Measurements from ENCODE around the gene AP3D1.
A peak's percentile ranks its signal among the peaks of the same experiment; 100 is the strongest.

The AP3D1 gene

DNA sequence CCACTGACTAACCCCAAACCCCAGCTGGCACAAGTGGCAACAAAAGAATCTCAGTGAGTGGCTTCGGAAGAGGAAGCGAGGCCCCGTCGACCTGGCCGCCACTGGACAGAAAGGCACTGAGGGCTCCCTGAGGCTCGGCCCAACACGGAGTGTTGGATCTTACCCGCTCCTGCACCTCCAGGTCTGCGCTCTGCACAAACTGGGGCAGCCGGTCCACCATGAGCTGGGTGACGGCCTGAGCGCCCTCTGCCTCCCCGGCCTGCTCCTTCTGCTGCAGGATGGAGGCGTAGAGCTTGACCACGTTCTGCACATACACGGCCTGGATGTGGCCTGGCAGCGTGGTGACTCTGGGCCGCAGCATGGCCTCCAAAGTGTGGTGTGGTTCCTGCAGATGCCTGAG, 32.9 kb downstream of the AP3D1 start:
- Mint-ChIP-seq H3K4me3 (no peak overlapping the region), H3K9me3 (no peaks in the 10 kb centered on the region), H3K36me3 (peaks cover 43% of the 10 kb centered on the region), H3K27ac (no peak overlapping the region), H3K27me3 (no peaks in the 10 kb centered on the region), H3K4me1 (no peaks in the 10 kb centered on the region)
- DNase-seq, result no peak
- CTCF ChIA-PET, result no interaction called here

DNA sequence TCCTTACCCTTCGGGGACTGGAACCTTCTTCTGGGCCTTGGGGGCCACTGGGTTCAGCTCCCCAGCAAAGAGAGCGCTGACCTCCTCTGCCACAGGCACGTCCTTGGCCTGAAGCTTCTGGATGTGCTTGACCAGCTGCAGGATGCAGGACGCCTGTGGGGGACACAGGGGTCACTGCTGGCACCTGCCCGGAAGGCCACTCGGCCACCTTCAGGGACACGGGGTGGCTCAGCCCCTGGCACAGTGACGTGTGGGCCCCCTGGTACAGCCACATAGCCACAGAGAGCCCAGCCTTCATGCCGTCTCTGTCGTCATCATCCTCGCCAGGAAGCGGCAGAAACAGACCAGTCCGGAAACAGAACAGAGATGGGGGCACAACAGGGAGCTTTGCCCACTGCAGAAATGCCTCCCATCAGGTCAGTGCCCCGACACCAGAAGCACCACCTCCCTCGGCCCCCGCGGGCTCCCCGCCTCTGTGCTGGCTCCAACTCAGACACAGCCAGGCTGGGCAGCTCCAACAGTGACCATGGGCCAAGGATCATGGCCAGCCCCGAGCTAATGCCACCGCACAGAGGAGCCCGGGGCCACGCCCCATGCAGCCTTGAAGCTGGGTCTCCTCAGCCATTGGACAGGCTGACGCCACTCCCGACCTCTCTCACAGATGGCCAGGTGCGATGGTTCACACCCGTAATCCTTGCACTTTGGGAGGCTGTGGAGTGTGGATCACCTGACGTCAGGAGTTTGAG, 34.0 kb downstream of the AP3D1 start:
- CTCF ChIA-PET, result no interaction called here
- H3K27me3 Mint-ChIP-seq, result no peaks in the 10 kb centered on the region
- H3K27ac Mint-ChIP-seq, result no peak overlapping the region
- H3K4me1 Mint-ChIP-seq, result no peaks in the 10 kb centered on the region
- no peaks in the 10 kb centered on the region for H3K9me3 Mint-ChIP-seq
- peaks cover 42% of the 10 kb centered on the region for H3K36me3 Mint-ChIP-seq
- no peak for DNase-seq
- no peak overlapping the region for H3K4me3 Mint-ChIP-seq

DNA sequence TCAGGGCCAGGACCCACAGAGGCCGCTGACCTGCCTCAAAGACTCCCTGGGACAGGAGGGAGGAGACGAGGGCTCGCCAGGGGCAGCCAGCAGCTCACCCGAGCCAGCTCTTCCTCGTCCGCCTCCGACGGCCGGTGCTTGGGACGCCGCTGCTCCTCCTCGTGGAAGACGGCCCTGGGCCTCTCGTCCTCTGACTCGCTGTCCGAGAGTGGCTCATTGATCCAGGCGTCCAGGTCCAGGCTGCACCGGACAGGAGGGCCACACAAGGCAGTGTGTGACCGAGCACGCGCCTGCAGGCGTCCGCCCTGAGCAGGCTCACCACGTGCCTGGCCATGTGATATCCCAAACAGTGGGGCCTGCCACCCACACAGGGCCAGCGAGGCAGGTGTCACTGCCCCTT, 34.9 kb downstream of the AP3D1 start:
- H3K9me3 Mint-ChIP-seq, result no peaks in the 10 kb centered on the region
- no peak overlapping the region for H3K27ac Mint-ChIP-seq
- no peaks in the 10 kb centered on the region for H3K27me3 Mint-ChIP-seq
- H3K36me3 Mint-ChIP-seq, result peaks cover 44% of the 10 kb centered on the region
- H3K4me1 Mint-ChIP-seq, result no peaks in the 10 kb centered on the region
- no peak for DNase-seq
- CTCF ChIA-PET, result no interaction called here
- H3K4me3 Mint-ChIP-seq, result no peak overlapping the region

DNA sequence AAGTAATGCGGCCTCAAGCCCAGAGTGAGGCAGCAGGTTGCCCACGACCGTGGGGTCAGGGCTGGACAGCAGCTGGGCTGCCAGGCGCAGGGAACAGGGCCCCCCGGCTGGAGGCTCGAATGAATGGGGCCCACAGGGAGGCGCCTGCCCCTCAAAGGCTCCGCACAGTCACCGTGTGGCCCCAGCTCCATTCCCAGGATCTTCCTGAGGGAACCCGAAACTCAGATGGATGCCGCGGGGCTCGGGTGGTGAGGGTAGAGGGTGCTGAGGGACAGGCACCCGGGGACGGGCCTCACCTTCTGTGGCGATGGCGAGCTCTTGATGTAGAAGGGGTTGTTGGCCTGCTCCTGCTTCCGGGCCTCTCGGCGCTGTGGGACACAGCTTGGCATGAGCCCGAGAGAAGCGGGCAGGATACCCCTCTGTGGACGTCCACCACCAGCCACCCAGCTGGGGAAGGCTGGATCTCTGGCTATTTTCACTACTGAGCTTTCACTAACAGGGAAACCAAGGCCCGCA, 35.4 kb downstream of the AP3D1 start:
- Mint-ChIP-seq H3K27me3 (no peaks in the 10 kb centered on the region), H3K4me3 (no peak overlapping the region), H3K27ac (no peak overlapping the region), H3K9me3 (no peaks in the 10 kb centered on the region), H3K36me3 (peaks cover 41% of the 10 kb centered on the region), H3K4me1 (no peaks in the 10 kb centered on the region)
- CTCF ChIA-PET, result no interaction called here
- DNase-seq, result no peak

DNA sequence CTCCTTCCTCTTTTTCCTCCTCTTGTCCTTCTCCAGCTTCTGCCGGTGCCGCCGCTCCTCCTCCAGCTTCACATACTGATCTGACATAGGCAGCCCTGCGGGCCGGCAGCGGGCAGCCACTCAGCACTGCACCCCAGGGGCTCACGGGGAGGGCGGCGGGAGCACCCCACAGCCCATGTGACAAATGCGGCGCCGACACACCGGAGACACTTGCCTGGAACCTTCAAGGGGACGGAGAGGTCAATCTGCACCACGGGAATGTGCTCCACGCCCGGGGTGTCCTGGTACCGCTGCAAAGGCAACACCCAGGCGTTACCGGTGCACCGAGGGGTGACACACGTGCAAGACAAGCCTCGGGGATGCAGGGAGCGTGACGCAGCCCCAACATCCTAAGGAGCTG, 36.0 kb downstream of the AP3D1 start:
- no peaks in the 10 kb centered on the region for H3K4me1 Mint-ChIP-seq
- H3K4me3 Mint-ChIP-seq, result no peak overlapping the region
- no peaks in the 10 kb centered on the region for H3K9me3 Mint-ChIP-seq
- peaks cover 36% of the 10 kb centered on the region for H3K36me3 Mint-ChIP-seq
- H3K27me3 Mint-ChIP-seq, result no peaks in the 10 kb centered on the region
- CTCF ChIA-PET, result no interaction called here
- H3K27ac Mint-ChIP-seq, result no peak overlapping the region
- DNase-seq, result no peak

DNA sequence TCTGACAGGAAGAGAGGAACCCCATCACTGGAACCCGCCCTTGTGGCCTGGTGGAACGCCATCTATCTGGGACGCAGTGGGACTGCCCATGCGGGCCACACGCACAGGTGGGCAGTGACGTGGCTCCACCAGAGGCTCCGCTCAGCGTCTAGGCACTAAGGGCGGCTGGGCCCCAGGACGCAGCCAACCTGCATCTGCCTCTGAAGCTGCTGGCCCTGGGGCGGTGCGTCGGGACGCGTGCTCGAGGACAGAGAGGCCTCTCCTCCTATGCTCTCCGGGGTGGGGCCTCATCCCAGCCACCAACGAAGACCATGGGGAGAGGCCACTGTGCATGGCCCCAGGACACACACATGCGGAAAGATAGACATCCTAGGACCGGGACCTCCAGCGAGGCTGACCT, 36.5 kb downstream of the AP3D1 start:
- H3K27me3 Mint-ChIP-seq, result no peaks in the 10 kb centered on the region
- H3K4me3 Mint-ChIP-seq, result no peak overlapping the region
- H3K4me1 Mint-ChIP-seq, result no peaks in the 10 kb centered on the region
- H3K9me3 Mint-ChIP-seq, result no peaks in the 10 kb centered on the region
- DNase-seq, result no peak
- CTCF ChIA-PET, result no interaction called here
- no peak overlapping the region for H3K27ac Mint-ChIP-seq
- H3K36me3 Mint-ChIP-seq, result peaks cover 35% of the 10 kb centered on the region

DNA sequence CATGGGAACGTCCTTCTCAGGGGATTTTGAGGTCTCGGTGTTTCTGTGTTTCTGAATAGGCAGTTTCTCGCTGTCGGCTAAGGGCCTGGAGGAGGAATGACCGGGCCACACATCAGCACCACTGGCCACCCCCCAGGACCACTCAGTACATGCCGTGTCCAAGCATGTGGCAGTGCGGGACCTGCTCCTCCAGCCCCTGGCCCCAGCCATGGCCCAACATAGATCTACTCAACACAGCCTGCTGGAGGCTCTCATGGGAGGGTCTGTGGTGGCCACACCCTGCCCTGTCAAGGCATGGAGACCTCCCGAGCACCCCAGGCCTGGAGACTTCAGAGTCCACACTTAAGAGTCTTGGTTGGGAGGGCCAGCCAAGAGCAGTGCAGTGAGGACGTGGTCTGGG, 37.1 kb downstream of the AP3D1 start:
- Mint-ChIP-seq H3K4me1 (no peaks in the 10 kb centered on the region), H3K36me3 (peaks cover 34% of the 10 kb centered on the region), H3K27me3 (no peaks in the 10 kb centered on the region), H3K27ac (peak overlapping the region; percentile 4), H3K9me3 (no peaks in the 10 kb centered on the region), H3K4me3 (no peak overlapping the region)
- DNase-seq, result no peak
- CTCF ChIA-PET, result no interaction called here

DNA sequence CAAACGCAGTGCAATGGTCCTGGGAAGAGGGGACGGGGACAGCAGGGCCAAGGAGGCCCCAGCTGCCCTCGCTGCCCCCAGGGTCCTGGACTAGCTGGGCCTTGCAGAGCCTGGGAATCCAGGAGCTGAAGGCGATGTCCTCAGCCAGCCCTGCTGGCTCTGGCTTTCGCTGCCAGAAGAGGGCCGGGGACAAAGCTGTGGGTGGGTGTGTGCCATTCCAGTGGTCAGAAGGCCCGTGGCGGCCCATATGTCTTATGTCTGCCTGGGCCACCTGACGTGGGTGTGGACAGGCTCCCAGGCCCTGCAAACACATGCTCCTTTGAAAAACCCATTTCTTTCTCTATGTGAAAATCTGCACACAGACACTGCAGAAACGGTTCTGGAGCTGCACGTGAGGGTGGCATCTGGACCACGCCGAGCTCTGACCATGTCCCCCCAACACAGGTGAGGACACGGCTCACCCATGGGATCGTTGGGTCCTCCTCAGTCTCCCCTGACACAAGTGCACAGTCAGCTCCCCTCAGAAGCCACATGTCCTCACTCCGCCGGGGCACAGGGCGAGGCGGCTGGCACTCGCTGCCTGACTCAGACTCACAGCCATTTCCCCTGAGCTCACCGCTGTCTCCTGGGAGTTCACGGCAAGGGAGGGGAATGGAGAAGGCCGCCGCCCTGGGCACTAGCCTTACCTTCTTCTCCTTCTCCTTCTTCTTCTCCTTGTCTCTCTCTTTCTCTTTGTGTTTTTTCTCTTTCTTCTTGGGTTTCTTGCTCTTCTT, 37.7 kb downstream of the AP3D1 start:
- Mint-ChIP-seq H3K27ac (peak overlapping the region; percentile 4), H3K36me3 (peaks cover 32% of the 10 kb centered on the region), H3K27me3 (no peaks in the 10 kb centered on the region), H3K4me3 (no peak overlapping the region), H3K4me1 (no peaks in the 10 kb centered on the region), H3K9me3 (no peaks in the 10 kb centered on the region)
- CTCF ChIA-PET, result no interaction called here
- no peak for DNase-seq

DNA sequence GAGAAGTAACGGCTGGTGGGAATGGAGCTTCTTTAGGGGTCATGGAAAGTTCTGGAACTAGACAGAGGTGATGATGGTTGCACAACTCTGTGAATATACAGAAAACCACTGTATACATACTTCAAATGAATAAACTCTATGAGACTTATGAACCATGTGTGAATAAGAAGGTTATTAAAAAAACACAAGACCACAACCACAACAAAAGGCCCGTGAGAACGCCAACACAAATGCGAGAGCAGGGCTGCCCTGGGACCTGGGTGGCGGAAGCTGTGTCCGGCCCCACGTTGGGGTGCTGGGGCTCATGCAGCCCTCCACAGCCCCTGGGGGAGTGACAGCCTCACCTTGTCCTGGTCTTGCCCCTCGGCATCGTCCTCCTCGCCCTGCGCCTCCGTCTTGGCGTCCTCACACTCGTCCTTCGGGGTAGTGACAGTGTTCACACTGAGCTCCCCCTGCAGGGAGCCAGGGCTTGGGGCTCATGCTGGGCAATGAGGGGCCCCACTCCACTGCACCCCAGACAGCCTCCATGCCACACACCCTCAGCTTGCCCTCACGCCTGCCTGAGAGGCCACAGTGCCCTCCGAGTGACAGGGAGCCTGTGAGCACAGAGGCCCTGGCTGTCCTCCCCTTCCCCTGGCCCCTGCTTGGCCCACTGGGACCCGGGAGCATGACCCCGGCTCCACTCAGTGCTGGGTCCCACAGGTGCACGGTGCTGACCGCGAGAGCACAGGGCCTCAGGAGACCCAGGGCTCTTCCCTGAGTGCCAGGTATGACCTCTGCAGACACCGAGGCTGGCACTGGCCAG, 38.6 kb downstream of the AP3D1 start:
- Mint-ChIP-seq H3K4me3 (no peak overlapping the region), H3K36me3 (peaks cover 29% of the 10 kb centered on the region), H3K9me3 (no peaks in the 10 kb centered on the region), H3K4me1 (no peaks in the 10 kb centered on the region), H3K27ac (peak overlapping the region; percentile 67), H3K27me3 (no peaks in the 10 kb centered on the region)
- no peak for DNase-seq
- CTCF ChIA-PET, result no interaction called here

DNA sequence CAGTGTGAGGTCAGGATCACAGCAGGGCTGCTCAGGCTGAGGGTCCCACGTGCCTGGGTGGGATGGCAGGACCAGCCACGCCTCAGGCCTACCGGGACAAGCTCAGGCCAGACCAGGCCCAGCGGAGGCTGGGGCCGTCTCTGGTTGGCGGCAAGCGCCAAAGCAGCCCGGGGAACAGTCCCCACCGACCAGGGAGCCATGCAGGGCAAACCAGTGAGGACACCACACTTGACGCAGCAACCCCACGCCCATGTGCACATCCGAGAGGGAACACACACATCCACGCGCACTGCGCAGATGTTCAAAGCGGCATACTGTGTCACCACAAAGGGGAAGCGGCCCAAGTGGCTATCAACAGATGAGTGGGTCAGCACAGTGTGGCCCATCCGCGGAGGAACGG, 39.5 kb downstream of the AP3D1 start:
- no peak overlapping the region for H3K4me3 Mint-ChIP-seq
- no peaks in the 10 kb centered on the region for H3K27me3 Mint-ChIP-seq
- peaks cover 34% of the 10 kb centered on the region for H3K36me3 Mint-ChIP-seq
- H3K27ac Mint-ChIP-seq, result peak overlapping the region; percentile 67
- no peaks in the 10 kb centered on the region for H3K4me1 Mint-ChIP-seq
- H3K9me3 Mint-ChIP-seq, result no peaks in the 10 kb centered on the region
- CTCF ChIA-PET, result no interaction called here
- DNase-seq, result no peak

DNA sequence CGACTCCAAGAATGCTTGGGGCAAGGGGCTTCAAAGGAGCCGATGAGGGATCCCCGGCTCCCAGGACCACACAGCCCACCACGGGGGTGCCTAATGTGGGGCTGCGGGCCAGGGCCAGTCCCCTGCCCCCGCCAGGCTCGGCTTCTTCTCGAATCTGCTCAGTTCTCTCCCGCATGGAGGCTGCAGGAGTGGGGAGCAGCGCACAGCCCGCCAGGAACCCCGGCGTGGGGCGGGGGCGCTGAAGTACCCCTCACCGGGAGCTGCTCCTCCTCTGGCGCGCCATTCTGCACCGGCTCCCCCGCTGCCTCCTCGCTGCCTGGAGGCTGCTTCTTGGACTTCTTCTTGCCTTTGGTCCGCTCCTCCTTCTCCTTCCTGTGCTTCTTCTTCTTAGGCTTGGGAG, 39.9 kb downstream of the AP3D1 start:
- DNase-seq, result no peak
- CTCF ChIA-PET, result no interaction called here
- Mint-ChIP-seq H3K27me3 (no peaks in the 10 kb centered on the region), H3K27ac (no peak overlapping the region), H3K36me3 (peaks cover 39% of the 10 kb centered on the region), H3K4me3 (no peak overlapping the region), H3K9me3 (no peaks in the 10 kb centered on the region), H3K4me1 (no peaks in the 10 kb centered on the region)

DNA sequence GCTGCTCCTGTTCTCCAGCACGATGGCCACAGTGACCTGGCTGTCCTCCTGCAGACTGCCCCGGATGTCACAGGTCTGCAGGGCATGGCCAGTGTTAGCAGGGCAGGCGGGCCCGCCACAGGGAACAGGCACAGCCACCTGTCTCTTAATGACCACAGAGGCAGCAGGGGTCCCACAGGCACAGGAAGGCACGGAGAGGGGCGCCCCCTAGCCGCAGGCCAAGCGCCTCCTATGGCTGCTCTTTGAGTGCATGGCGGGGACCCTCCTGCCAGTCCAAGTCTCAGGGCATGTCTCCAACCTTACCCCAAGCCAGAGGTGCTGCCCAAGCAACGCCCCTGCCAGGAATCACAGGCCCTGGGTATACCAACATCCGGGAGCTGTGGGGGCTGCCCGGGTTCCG, 40.5 kb downstream of the AP3D1 start:
- no peak for DNase-seq
- no peak overlapping the region for H3K27ac Mint-ChIP-seq
- H3K4me3 Mint-ChIP-seq, result no peak overlapping the region
- H3K4me1 Mint-ChIP-seq, result no peaks in the 10 kb centered on the region
- CTCF ChIA-PET, result no interaction called here
- H3K36me3 Mint-ChIP-seq, result peaks cover 44% of the 10 kb centered on the region
- no peaks in the 10 kb centered on the region for H3K27me3 Mint-ChIP-seq
- no peaks in the 10 kb centered on the region for H3K9me3 Mint-ChIP-seq

DNA sequence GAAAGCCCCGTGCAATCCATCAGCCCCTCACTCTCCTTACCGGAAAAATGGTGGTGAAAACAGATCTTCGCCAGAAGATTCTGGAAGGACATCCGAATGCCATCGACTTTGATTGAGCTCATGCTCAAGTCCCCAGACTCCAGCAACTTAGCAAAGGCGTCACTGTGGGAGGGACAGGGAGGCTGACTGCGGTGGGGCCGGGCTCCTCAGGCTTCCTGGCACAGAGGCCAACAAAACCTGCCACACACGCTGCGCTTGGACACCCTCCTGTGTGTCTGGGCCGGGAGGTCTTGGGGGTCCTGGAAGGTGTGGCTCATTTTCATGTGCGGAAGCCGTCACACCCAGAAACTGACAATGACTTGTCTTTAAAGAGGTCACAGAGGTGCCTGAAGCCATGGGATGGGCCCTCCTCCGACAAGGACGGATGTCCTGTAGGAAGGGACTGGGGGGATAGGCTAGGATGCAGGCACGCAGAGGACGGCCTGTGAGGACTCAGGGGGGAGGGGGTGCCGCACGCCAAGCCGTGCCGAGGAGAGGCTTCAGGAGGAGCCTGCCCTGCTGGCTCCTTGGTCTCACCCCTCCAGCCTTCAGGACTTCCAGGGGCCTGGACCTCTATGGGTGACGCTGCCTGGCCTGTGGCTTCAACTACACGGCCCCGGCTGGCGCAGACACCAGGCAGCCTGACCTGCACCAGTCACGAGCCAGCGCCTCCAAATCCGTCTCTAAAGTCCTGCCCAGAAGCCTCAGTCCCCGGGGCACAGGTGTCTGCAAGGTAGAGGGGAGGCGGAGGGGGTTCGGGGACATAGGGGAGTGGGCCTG, 42.1 kb downstream of the AP3D1 start:
- Mint-ChIP-seq H3K4me1 (no peaks in the 10 kb centered on the region), H3K4me3 (no peak overlapping the region), H3K9me3 (peaks cover 8% of the 10 kb centered on the region), H3K27ac (no peak overlapping the region), H3K36me3 (peaks cover 50% of the 10 kb centered on the region), H3K27me3 (no peaks in the 10 kb centered on the region)
- CTCF ChIA-PET, result interaction anchor here (0.6 kb wide), 1 partner anchor 41 kb away, joined by 3 read pairs; no protein-coding TSS in a partner anchor
- DNase-seq, result no peak

Data from activated naive CD4-positive, alpha-beta T cell treated with anti-CD3 and anti-CD28 coated beads, Interleukin-2, amount 10 ng/mL, durations not matched to agents 7 days and 5 days (primary cell).